Activated gamma-delta T cell treated with anti-CD3 and anti-CD28 coated beads, Interleukin-2, amount 50 U/mL, for 16 hours (primary cell): ENCODE data around the gene EFCAB14.
"Not testable (repeated sequence)": the region's sequence is repeated elsewhere in the genome, so short reads cannot be mapped to it uniquely, and the experiment has no call there.

Experiments used
- DNase-seq: peaks from one replicate; pipeline ENCODE4 v3.0.0-alpha.2; 2020; ENCODE audit warnings: low read depth

EFCAB14 gene

GRCh38 chr1:46654012-46654411 is 64.9 kb downstream of the EFCAB14 start:
- DNase-seq, result no peak

GRCh38 chr1:46653405-46653958 is 65.4 kb downstream of the EFCAB14 start:
- DNase-seq, result no peak

- DNase-seq, result no peak
Observed at GRCh38 chr1:46652321-46653100, 66.4 kb downstream of the EFCAB14 start.

- DNase-seq, result not testable (repeated sequence)
Observed at GRCh38 chr1:46651152-46651551, 67.8 kb downstream of the EFCAB14 start.

- DNase-seq, result no peak
Observed at GRCh38 chr1:46650491-46650890, 68.4 kb downstream of the EFCAB14 start.

GRCh38 chr1:46649764-46650163 is 69.2 kb downstream of the EFCAB14 start:
- DNase-seq, result no peak

- DNase-seq, result no peak
Observed at GRCh38 chr1:46647611-46648010, 71.3 kb downstream of the EFCAB14 start.

GRCh38 chr1:46646844-46647243 is 72.1 kb downstream of the EFCAB14 start:
- no peak for DNase-seq

- DNase-seq, result no peak
Observed at GRCh38 chr1:46646331-46646730, 72.6 kb downstream of the EFCAB14 start.

GRCh38 chr1:46645815-46646214 is 73.1 kb downstream of the EFCAB14 start:
- DNase-seq, result no peak

GRCh38 chr1:46643368-46643775 is 75.5 kb downstream of the EFCAB14 start:
- DNase-seq, result no peak

GRCh38 chr1:46642115-46642680 is 76.7 kb downstream of the EFCAB14 start:
- no peak for DNase-seq

GRCh38 chr1:46639547-46639946 is 79.4 kb downstream of the EFCAB14 start:
- no peak for DNase-seq

GRCh38 chr1:46638921-46639320 is 80.0 kb downstream of the EFCAB14 start:
- no peak for DNase-seq

- DNase-seq, result no peak
Observed at GRCh38 chr1:46637444-46638083, 81.3 kb downstream of the EFCAB14 start.

GRCh38 chr1:46635205-46635604 is 83.7 kb downstream of the EFCAB14 start:
- DNase-seq, result no peak

GRCh38 chr1:46630719-46631118 is 88.2 kb downstream of the EFCAB14 start:
- DNase-seq, result no peak
